ENCODE results near the gene DTD1. TPM values are rescaled to one million over a fixed set of nuclear protein-coding genes. Genes with fewer than 3 reads are reported as not detected.

The DTD1 gene
- total RNA-seq, 4 donors from 2014 or later, result 6.0 to 18.8 (median 10.2) TPM

DNA sequence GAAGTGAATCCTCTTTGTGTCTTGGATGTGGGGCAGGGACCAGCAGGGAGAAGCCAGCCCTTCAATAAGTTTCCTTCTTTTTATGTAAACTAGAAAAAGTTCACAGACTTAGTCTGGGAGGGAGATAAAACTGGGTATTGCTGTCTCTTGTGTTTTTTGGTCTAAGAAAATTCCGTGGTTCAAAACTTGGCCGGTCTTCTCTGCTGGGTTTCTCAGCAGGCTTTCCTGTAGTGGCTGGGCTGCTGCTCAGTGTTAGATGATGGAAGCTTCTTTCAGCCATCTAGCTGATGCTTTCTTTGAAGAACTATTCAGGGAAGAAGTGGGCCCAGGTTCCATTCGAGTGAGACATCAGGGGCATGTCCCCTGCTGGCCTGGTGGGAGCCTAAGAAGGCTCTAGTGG lies 155.0 kb downstream of the DTD1 start:
- Histone ChIP-seq H3K9me3 (no peaks in the 10 kb centered on the region), H3K36me3 (peaks cover 0 to 4% (median 0%) of the 10 kb centered on the region in 3 donors), H3K4me1 (peaks cover 0 to 3% (median 0%) of the 10 kb centered on the region in 4 donors), H3K4me3 (no peak overlapping the region), H3K27me3 (no peaks in the 10 kb centered on the region), H3K27ac (no peak overlapping the region)
- TF ChIP-seq, protein P1, sequence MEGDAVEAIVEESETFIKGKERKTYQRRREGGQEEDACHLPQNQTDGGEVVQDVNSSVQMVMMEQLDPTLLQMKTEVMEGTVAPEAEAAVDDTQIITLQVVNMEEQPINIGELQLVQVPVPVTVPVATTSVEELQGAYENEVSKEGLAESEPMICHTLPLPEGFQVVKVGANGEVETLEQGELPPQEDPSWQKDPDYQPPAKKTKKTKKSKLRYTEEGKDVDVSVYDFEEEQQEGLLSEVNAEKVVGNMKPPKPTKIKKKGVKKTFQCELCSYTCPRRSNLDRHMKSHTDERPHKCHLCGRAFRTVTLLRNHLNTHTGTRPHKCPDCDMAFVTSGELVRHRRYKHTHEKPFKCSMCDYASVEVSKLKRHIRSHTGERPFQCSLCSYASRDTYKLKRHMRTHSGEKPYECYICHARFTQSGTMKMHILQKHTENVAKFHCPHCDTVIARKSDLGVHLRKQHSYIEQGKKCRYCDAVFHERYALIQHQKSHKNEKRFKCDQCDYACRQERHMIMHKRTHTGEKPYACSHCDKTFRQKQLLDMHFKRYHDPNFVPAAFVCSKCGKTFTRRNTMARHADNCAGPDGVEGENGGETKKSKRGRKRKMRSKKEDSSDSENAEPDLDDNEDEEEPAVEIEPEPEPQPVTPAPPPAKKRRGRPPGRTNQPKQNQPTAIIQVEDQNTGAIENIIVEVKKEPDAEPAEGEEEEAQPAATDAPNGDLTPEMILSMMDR (IDR thresholded peaks at IDR 0.05), result no peak
- no peak for TF ChIP-seq POLR2A (IDR thresholded peaks at IDR 0.05)
- DNase-seq, result no peak

DNA sequence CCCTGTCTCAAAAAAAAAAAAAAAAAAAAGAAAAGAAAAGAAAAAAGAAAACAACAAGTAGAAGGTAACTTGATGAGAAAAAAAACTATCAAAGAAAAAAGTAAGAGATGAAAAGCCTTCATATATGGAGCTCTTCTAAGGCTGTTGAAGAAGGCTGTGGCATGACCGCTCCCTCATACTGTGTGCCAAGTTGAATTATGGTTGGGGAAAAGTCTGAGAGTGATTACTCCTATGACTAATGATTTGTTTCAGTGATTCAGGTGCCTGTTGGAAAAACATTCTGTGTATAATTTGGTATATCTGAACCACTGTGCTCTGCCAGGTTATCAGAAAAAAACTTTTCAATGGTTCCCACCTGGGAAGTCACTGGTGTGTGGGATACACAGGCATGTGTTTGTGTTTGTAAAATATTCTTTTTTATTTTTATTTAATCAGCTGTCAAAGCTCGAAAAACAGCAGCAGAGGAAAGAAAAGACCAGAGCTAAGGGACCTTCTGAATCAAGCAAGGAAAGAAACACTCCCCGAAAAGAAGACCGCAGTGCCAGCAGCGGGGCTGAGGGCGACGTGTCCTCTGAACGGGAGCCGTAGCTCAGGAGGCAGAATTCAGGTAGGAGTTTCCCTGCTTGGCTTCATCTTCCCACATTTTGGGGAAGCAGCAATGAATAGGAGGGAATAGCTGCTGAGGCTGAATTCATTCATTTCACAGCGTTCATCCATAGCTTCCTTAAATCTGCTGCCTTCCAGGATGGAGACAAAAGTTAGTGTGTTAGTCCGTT lies 156.0 kb downstream of the DTD1 start:
- Histone ChIP-seq H3K9me3 (no peaks in the 10 kb centered on the region), H3K4me1 (peaks cover 0 to 3% (median 0%) of the 10 kb centered on the region in 4 donors), H3K27me3 (no peaks in the 10 kb centered on the region), H3K4me3 (no peak overlapping the region), H3K27ac (no peak overlapping the region), H3K36me3 (peaks cover 0 to 4% (median 0%) of the 10 kb centered on the region in 3 donors)
- no peak for DNase-seq
- TF ChIP-seq POLR2A (IDR thresholded peaks at IDR 0.05), result no peak
- TF ChIP-seq, protein P1 (IDR thresholded peaks at IDR 0.05), result no peak

DNA sequence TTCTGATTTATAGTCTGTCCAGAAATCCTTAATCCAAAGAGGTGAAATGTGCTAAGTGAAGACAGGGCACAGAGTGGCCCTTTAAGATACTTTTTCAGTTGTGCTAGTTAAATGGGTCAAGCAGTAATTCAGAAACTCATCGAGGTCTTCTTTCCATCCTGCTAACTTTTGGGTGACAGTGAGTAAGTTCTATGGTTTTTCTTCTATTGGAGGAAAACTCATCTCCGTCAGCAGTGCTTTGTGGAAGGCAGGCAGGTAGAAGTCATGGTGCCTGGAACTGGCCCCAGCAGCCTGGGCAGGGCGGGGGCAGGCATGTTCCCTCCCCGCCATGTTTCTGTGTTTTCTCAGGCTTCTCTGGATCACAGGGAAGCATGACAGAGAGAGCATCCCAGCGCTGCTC lies 159.2 kb downstream of the DTD1 start:
- no peak overlapping the region for H3K4me3 ChIP-seq
- no peak for TF ChIP-seq POLR2A (IDR thresholded peaks at IDR 0.05)
- TF ChIP-seq, protein P1 (IDR thresholded peaks at IDR 0.05), result no peak

DNA sequence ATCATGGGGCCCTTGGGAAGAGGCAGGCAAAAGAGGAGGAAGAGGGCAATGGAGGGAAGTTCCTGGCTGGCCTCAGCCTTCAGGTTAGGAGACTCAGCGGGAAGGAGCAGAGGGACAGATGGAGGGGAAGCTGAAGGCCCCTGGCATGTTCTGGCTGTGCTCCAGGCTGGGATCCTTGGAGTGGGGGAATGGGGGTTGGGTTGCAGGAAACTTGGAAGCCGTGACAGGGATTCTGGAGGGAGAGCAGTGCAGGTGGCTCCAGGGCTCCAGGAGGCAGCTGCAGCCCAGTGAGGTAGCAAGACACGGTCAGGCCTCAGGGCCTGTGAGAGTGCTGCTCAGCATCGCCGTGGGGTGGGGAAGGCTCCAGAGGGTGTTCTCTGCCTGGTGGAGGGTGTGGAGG lies 161.1 kb downstream of the DTD1 start:
- DNase-seq, result no peak
- TF ChIP-seq POLR2A (IDR thresholded peaks at IDR 0.05), result no peak
- TF ChIP-seq, protein P1 (IDR thresholded peaks at IDR 0.05), result no peak
- Histone ChIP-seq H3K27ac (no peak overlapping the region), H3K4me3 (no peak overlapping the region), H3K4me1 (no peaks in the 10 kb centered on the region), H3K9me3 (no peaks in the 10 kb centered on the region), H3K27me3 (no peaks in the 10 kb centered on the region), H3K36me3 (peaks cover 0 to 4% (median 0%) of the 10 kb centered on the region in 3 donors)

More for the DNA sequence above, 159.2 kb downstream of the DTD1 start:
- Histone ChIP-seq H3K9me3 (no peaks in the 10 kb centered on the region), H3K36me3 (peaks cover 0 to 4% (median 0%) of the 10 kb centered on the region in 3 donors), H3K27ac (no peak overlapping the region), H3K4me1 (no peaks in the 10 kb centered on the region), H3K27me3 (no peaks in the 10 kb centered on the region)
- no peak for DNase-seq

DNA sequence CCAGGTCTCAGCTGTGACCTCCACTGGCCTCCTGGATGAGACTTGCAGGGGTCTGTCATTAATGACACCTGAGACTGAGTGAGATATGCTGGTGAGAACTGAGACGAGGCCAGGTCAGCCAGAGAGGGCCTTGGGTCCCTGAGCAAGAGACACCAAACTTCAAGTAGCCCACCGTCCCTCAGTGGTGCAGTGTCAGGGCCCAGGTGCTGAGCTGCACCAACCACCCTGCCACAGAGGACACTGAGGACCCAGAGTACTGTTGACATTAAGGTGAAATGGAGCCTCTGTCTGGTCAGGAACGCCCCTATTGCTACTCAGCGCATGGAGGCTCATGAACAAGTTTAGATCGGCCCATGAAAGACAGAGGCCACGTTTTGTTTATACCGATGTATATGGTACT lies 161.7 kb downstream of the DTD1 start:
- Histone ChIP-seq H3K4me3 (no peak overlapping the region), H3K27ac (no peak overlapping the region), H3K36me3 (peaks cover 0 to 4% (median 0%) of the 10 kb centered on the region in 3 donors), H3K27me3 (no peaks in the 10 kb centered on the region), H3K4me1 (no peaks in the 10 kb centered on the region), H3K9me3 (no peaks in the 10 kb centered on the region)
- no peak for DNase-seq
- no peak for TF ChIP-seq POLR2A (IDR thresholded peaks at IDR 0.05)
- TF ChIP-seq, protein P1 (IDR thresholded peaks at IDR 0.05), result no peak
